Renal cortex interstitium (tissue), 11 donors: Measurements from ENCODE around the gene HOXC12. TPM values are rescaled to one million over a fixed set of nuclear protein-coding genes. Genes with fewer than 3 reads are reported as not detected.

ENCODE experiments used
- DNase-seq, 11 donors: peaks; one replicate each; pipeline ENCODE4 v3.0.0-alpha.2; 2013; ENCODE audit warnings: low read depth in 9 of 11, low spot score in 4 of 11; ENCODE audit errors: extremely low read depth in 1 of 11
- polyA plus RNA-seq, 3 donors: library from polyadenylated mRNA; unstranded; fragments of 120-200 nt; gene quantifications; one replicate each; pipeline ENCODE4 v1.2.1, GENCODE V29; 2013; ENCODE audit not compliant: insufficient read length in 3 of 3

HOXC12 gene
- polyA plus RNA-seq, 3 donors, result not detected

- peak in 2 of 11 donors; percentile 39 to 43 for DNase-seq
Measured at GRCh38 chr12:53939141-53940108, 15.3 kb upstream of the HOXC12 start.

- no peak for DNase-seq
Measured at GRCh38 chr12:53940443-53941014, 14.2 kb upstream of the HOXC12 start.

GRCh38 chr12:53941187-53941586 is 13.5 kb upstream of the HOXC12 start:
- DNase-seq, result no peak

GRCh38 chr12:53941750-53942149 is 13.0 kb upstream of the HOXC12 start:
- no peak for DNase-seq

GRCh38 chr12:53942467-53942997 is 12.2 kb upstream of the HOXC12 start:
- no peak for DNase-seq

- no peak for DNase-seq
Measured at GRCh38 chr12:53944209-53944608, 10.5 kb upstream of the HOXC12 start.

- no peak for DNase-seq
Measured at GRCh38 chr12:53944907-53945847, 9.5 kb upstream of the HOXC12 start.

- DNase-seq, result no peak
Measured at GRCh38 chr12:53947743-53948142, 7.0 kb upstream of the HOXC12 start.

- DNase-seq, result no peak
Measured at GRCh38 chr12:53948650-53949593, 5.8 kb upstream of the HOXC12 start.

- no peak for DNase-seq
Measured at GRCh38 chr12:53949631-53950436, 4.9 kb upstream of the HOXC12 start.

GRCh38 chr12:53950437-53950773 is 4.3 kb upstream of the HOXC12 start:
- DNase-seq, result no peak

GRCh38 chr12:53950789-53951576 is 3.7 kb upstream of the HOXC12 start:
- no peak for DNase-seq

GRCh38 chr12:53951577-53952334 is 2.9 kb upstream of the HOXC12 start:
- no peak for DNase-seq

GRCh38 chr12:53952335-53952694 is 2.4 kb upstream of the HOXC12 start:
- no peak for DNase-seq

GRCh38 chr12:53952871-53953734 is 1.6 kb upstream of the HOXC12 start:
- no peak for DNase-seq
